Adrenal gland (tissue), 12 donors: ENCODE results near the gene SGIP1. TPM values are rescaled to one million over a fixed set of nuclear protein-coding genes. Genes with fewer than 3 reads are reported as not detected.

Experiments used
- DNase-seq, 7 donors: peaks; one replicate each; pipeline ENCODE4 v3.0.0-alpha.2; 2019 to 2020
- H3K27ac ChIP-seq, 5 donors: fragments of 200-600 bp; sonication (generic) in 4 of 5; 1 replicate in 3 of 5; 2 replicates in 2 of 5; pipeline versions ENCODE4 v1.5.1 to v1.8.0; 2016 to 2020; ENCODE audit warnings: mild to moderate bottlenecking in 1 of 5
- H3K27me3 ChIP-seq: fragments of 200-600 bp; 2 replicates; pipeline ENCODE4 v1.8.0; 2021
- H3K36me3 ChIP-seq, 2 donors: fragments of 200-600 bp; replicated peaks in 1 of 2; 1 replicate in 1 of 2; 2 replicates in 1 of 2; pipeline versions ENCODE4 v1.5.1 to v1.8.0; 2018 to 2022
- H3K4me1 ChIP-seq, 2 donors: fragments of 200-600 bp; replicated peaks in 1 of 2; 1 replicate in 1 of 2; 2 replicates in 1 of 2; pipeline versions ENCODE4 v1.5.1 to v1.8.0; 2018 to 2021
- H3K4me3 ChIP-seq, 4 donors: fragments of 200-600 bp; sonication (generic) in 3 of 4; one replicate each; pipeline ENCODE4 v1.5.1; 2016 to 2018
- H3K9me3 ChIP-seq, 3 donors: fragments of 200-600 bp; sonication (generic) in 1 of 3; replicated peaks in 1 of 3; 1 replicate in 2 of 3; 2 replicates in 1 of 3; pipeline versions ENCODE4 v1.5.1 to v1.8.0; 2016 to 2021
- POLR2A ChIP-seq, 2 donors: fragments of 450-650 bp; IDR thresholded peaks; one replicate each; pipeline ENCODE4 v1.6.1; 2017; ENCODE audit warnings: antibody characterized with exemption in 2 of 2, mild to moderate bottlenecking in 2 of 2, moderate library complexity in 1 of 2
- WGBS, 4 donors: extraction: QIAGEN DNeasy Blood & Tissue Kit in 2 of 4; methylation state at CpG; one replicate each; pipeline versions ENCODE4 v1.1.5 to v1.1.7; 2013 to 2017; 5-methylcytosine and 5-hydroxymethylcytosine counted together
- intact Hi-C, 2 donors: fragments of 100-400 bp; cut with DNase I; formaldehyde crosslinking; loops; one replicate each; pipeline versions ENCODE4 v1.14.1 to v1.15.0; 2022 to 2023
- polyA plus RNA-seq, 3 donors: library from polyadenylated mRNA; stranded (reverse); fragments of 200-250 nt in 2 of 3; fragments of 350-450 nt in 1 of 3; fragmentation: Illumina TruSeq in 1 of 3; extraction: RNeasy Lipid Tissue Mini Kit (QIAGEN cat#74804) in 1 of 3; gene quantifications; one replicate each; pipeline ENCODE4 v1.2.3, GENCODE V29; 2013 to 2014
- total RNA-seq, 9 donors: library from RNA; depleted of rRNA in 4 of 9; stranded (reverse); fragments of >200 nt in 4 of 9; fragments of 120-200 nt in 1 of 9; fragmentation: NEBNext Ultra II Directional in 1 of 9; extraction: Animal tissue kit (Norgen Biotek cat#: 25700) in 1 of 9; gene quantifications; one replicate each; pipeline versions ENCODE4 v1.1.0 to v1.2.4, GENCODE V29; 2013 to 2023
- TF ChIP-seq, protein P1 (sequence below), 6 experiments: fragments of 450-650 bp in 4 of 6; fragments of 200-600 bp in 2 of 6; sonication (generic) in 1 of 6; IDR thresholded peaks; 1 replicate in 5 of 6; 2 replicates in 1 of 6; pipeline versions ENCODE4 v1.5.1 to v1.8.0; 2016 to 2021; ENCODE audit warnings: antibody characterized with exemption in 6 of 6, mild to moderate bottlenecking in 2 of 6, moderate library complexity in 1 of 6
- donor health status: healthy with polysubstance abuse.
- donor health status: Bipolar disorder and iron deficiency.
- donor health status: DM: yes; HTN: yes; CAD: no.
- donor health status: DM: no; HTN: no; CAD: no.
- donor health status: DM: no; HTN: no; CAD: no.
- donor health status: DM: yes; HTN: yes; CAD: no.

SGIP1 gene
- total and polyA plus RNA-seq, 12 donors: 0.52 to 8.4 (median 1.9) TPM; not detected in 1

DNA sequence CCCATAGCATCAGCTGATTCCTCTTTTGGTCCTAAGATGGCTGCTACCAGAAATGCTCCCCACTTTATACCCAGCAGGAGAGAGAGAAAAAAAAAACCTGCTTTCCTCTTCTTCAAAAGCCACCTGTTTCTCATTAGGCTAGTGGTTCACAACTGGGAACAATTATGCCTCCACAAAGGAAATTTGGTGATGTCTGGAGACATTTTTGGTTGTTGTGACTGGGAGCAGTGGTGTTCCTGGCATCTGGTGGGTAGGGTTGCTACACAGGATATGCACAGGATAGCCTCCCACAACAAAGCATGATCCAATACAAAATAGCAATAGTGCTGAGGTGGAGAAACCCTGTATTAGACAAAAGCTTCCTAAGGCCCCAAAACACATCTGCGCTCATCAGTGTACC lies 38.5 kb upstream of the SGIP1 start:
- intact Hi-C loops: no loop called here
- DNase-seq: no peak
- WGBS, 4 donors: 90 to 100% (median 97%) methylated on average over 1 of the region's 1 CpG
- H3K4me1 ChIP-seq: no peaks in the 10 kb centered on the region
- TF ChIP-seq, protein P1, sequence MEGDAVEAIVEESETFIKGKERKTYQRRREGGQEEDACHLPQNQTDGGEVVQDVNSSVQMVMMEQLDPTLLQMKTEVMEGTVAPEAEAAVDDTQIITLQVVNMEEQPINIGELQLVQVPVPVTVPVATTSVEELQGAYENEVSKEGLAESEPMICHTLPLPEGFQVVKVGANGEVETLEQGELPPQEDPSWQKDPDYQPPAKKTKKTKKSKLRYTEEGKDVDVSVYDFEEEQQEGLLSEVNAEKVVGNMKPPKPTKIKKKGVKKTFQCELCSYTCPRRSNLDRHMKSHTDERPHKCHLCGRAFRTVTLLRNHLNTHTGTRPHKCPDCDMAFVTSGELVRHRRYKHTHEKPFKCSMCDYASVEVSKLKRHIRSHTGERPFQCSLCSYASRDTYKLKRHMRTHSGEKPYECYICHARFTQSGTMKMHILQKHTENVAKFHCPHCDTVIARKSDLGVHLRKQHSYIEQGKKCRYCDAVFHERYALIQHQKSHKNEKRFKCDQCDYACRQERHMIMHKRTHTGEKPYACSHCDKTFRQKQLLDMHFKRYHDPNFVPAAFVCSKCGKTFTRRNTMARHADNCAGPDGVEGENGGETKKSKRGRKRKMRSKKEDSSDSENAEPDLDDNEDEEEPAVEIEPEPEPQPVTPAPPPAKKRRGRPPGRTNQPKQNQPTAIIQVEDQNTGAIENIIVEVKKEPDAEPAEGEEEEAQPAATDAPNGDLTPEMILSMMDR (IDR thresholded peaks at IDR 0.05): no peak
- no peak for TF ChIP-seq POLR2A (IDR thresholded peaks at IDR 0.05)
- H3K27ac ChIP-seq: no peak overlapping the region
- no peaks in the 10 kb centered on the region for H3K36me3 ChIP-seq
- H3K27me3 ChIP-seq: no peaks in the 10 kb centered on the region
- H3K9me3 ChIP-seq: no peaks in the 10 kb centered on the region
- H3K4me3 ChIP-seq: no peak overlapping the region

DNA sequence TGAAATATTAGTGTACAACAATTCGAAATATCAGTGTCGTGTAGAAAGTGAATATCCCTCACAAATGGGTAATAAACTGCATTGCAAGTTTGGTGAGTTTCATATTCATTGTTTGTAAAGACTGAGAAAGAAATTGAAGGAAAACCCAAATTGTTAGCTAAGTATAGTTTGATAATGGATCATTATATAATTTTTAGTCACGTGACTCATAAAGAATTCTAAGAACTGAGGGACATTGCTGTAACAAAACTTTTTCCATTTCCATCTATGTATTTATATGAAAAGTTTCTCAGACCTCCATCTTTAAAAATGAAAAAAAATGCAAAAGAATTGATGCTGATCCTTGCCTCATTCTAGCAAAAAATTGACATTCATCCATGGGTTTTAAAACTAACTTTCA lies 36.0 kb upstream of the SGIP1 start:
- Histone ChIP-seq H3K27me3 (no peaks in the 10 kb centered on the region), H3K9me3 (no peaks in the 10 kb centered on the region), H3K27ac (no peak overlapping the region), H3K4me1 (no peaks in the 10 kb centered on the region), H3K36me3 (no peaks in the 10 kb centered on the region), H3K4me3 (no peak overlapping the region)
- intact Hi-C loops: no loop called here
- DNase-seq: no peak
- TF ChIP-seq, protein P1 (IDR thresholded peaks at IDR 0.05): no peak
- TF ChIP-seq POLR2A (IDR thresholded peaks at IDR 0.05): no peak
- 65 to 76% (median 73%) methylated on average over 3 of the region's 3 CpGs for WGBS, 4 donors

DNA sequence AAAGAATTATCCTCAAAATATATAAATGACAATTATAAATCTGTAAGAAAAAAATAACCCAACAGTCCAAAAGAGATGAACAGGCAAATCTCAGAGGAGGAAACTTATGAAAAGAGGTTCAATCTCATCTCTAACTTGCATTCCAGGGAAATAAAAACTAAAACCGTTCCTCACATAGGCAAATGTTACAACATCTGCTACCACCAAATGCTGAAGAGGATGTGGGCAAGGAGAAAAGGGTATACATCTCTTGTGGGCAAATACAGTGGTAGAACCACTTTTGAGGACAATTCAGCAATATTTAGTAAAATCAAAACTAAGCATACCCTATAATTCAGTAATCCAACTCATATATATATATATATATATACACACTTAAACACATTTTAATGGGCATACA lies 33.7 kb upstream of the SGIP1 start:
- H3K27ac ChIP-seq: no peak overlapping the region
- intact Hi-C loops: no loop called here
- TF ChIP-seq POLR2A (IDR thresholded peaks at IDR 0.05): no peak
- TF ChIP-seq, protein P1 (IDR thresholded peaks at IDR 0.05): no peak
- no peak for DNase-seq
- H3K4me3 ChIP-seq: no peak overlapping the region
- no peaks in the 10 kb centered on the region for H3K36me3 ChIP-seq
- no peaks in the 10 kb centered on the region for H3K9me3 ChIP-seq
- 56 to 78% (median 69%) methylated on average over 1 of the region's 1 CpG for WGBS, 4 donors
- no peaks in the 10 kb centered on the region for H3K4me1 ChIP-seq
- H3K27me3 ChIP-seq: no peaks in the 10 kb centered on the region

DNA sequence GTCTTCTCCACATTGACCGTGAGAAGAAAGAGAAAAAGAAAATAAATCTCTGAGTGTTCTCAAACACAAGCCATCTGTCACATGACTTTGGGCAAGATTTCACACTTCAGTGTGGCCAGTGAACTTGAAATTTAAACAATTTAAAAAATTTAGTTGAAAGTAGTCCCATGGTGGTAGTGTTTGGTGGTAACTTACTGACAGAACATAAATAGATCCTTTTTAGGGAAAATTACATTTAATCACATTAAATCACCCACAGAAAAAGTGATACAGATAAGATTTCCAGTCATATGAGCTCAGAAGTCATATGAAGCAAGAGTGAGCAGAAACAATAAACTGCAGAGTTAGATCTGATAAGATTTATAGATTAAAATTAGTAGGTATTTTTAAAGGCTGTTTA lies 31.9 kb upstream of the SGIP1 start:
- no peak for DNase-seq
- H3K36me3 ChIP-seq: no peaks in the 10 kb centered on the region
- H3K9me3 ChIP-seq: no peaks in the 10 kb centered on the region
- intact Hi-C loops: no loop called here
- no peaks in the 10 kb centered on the region for H3K4me1 ChIP-seq
- no peak overlapping the region for H3K4me3 ChIP-seq
- no peak for TF ChIP-seq POLR2A (IDR thresholded peaks at IDR 0.05)
- TF ChIP-seq, protein P1 (IDR thresholded peaks at IDR 0.05): no peak
- 35 to 54% (median 44%) methylated on average over 1 of the region's 1 CpG for WGBS, 4 donors
- H3K27me3 ChIP-seq: no peaks in the 10 kb centered on the region
- H3K27ac ChIP-seq: no peak overlapping the region
